HepG2 (cell line): ENCODE results near the gene USP40.

Source experiments
- ATF2 ChIP-seq: sonication (generic); formaldehyde crosslinking; IDR thresholded peaks from 2 replicates; pipeline ENCODE4 v1.4.0; 2020; ENCODE audit warnings: missing genetic modification reagents
- CTCF ChIP-seq: sonication (generic); formaldehyde crosslinking; IDR thresholded peaks from 2 replicates; pipeline ENCODE4 v1.5.0; 2020; ENCODE audit warnings: mild to moderate bottlenecking, missing genetic modification reagents, moderate library complexity
- FOSL1 ChIP-seq: sonication (generic); formaldehyde crosslinking; IDR thresholded peaks from 2 replicates; pipeline ENCODE4 v1.9.0; 2021; ENCODE audit warnings: missing genetic modification reagents, borderline replicate concordance
- NFE2 ChIP-seq: sonication (generic); formaldehyde crosslinking; IDR thresholded peaks from 2 replicates; pipeline ENCODE4 v1.4.0; 2020; ENCODE audit warnings: missing genetic modification reagents
- ONECUT2 ChIP-seq: sonication (generic); formaldehyde crosslinking; IDR thresholded peaks from 2 replicates; pipeline ENCODE4 v1.4.0; 2020; ENCODE audit warnings: missing genetic modification reagents
- ZNF326 ChIP-seq: sonication (generic); formaldehyde crosslinking; IDR thresholded peaks from 2 replicates; pipeline ENCODE4 v1.4.0; 2020; ENCODE audit warnings: missing genetic modification reagents, borderline replicate concordance

GRCh38 chr2:233450864-233451575, 115.6 kb downstream of the USP40 start:
- TF ChIP-seq ATF2 (CRISPR knock-in tag) (no peak), ONECUT2 (no peak), FOSL1 (CRISPR knock-in tag) (no peak), CTCF (CRISPR knock-in tag) (no peak), NFE2 (CRISPR knock-in tag) (no peak), ZNF326 (CRISPR knock-in tag) (no peak)
